Prostate gland (tissue), 1 donor: ENCODE results near the gene DLGAP1.

Source experiments
- POLR2A ChIP-seq: fragments of 450-650 bp; IDR thresholded peaks from one replicate; pipeline ENCODE4 v1.6.1; 2016; ENCODE audit warnings: antibody characterized with exemption, mild to moderate bottlenecking
- POLR2AphosphoS5 ChIP-seq: sonication (generic); formaldehyde crosslinking; IDR thresholded peaks from one replicate; pipeline ENCODE4 v1.6.1; 2017; ENCODE audit warnings: antibody characterized with exemption

DNA sequence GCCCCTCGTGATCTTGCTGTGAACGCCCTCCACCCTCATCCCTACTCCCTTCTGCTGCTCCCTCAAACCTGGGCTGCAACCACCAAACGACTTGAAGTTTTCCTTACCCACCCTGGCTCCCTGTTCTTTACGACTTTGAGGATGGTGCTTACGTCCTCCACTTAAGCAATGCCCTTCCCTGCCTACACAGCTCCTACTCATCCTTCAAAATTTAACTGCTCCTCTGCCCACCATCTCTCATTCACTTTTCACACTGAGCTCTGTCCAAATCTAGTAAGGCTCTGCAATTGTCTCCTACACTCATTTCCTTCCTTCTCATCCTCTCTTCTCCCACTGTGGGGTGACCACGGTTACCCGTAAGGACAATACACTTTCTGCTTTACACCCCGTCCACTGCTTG is 554.1 kb downstream of the DLGAP1 start:
- no peak for TF ChIP-seq POLR2A
- TF ChIP-seq POLR2AphosphoS5: no peak
